Caco-2 (cell line): ENCODE results near the gene PTGIS. TPM values are rescaled to one million over a fixed set of nuclear protein-coding genes. Genes with fewer than 3 reads are reported as not detected.

ENCODE experiments used
- BruUV-seq: library from RNA; stranded (reverse); fragments of 400-500 nt; replicated peaks from 2 replicates; lab custom pipeline; 2021; lab: Mats Ljungman, UMichigan
- CTCF ChIA-PET: fragments of 300-600 bp; sonication (Branson Sonifier 250); formaldehyde crosslinking; loops from one replicate; lab custom pipeline; 2022; ENCODE audit warnings: antibody characterized with exemption; lab: Charles Lee
- POLR2A ChIA-PET: fragments of 300-600 bp; sonication (Branson Sonifier 250); formaldehyde crosslinking; loops from one replicate; lab custom pipeline; 2022; ENCODE audit warnings: antibody characterized with exemption; lab: Charles Lee
- DNase-seq, 2 experiments: peaks; one replicate each; pipeline versions ENCODE4 v3.0.0 to v3.0.0-alpha.2; 2020 to 2022
- H3K27me3 ChIP-seq: replicated peaks from 2 replicates; pipeline ENCODE4 v1.6.0; 2011; ENCODE audit warnings: low read length; ENCODE audit not compliant: control insufficient read depth, insufficient read depth
- H3K36me3 ChIP-seq: 2 replicates; pipeline ENCODE4 v1.5.1; 2011; ENCODE audit warnings: low read length; ENCODE audit not compliant: control insufficient read depth, insufficient read depth
- H3K4me1 ChIP-seq: fragments of 250-450 bp; sonication (Bioruptor Pico); 2 replicates; pipeline ENCODE4 v1.5.1; 2020; ENCODE audit warnings: mild to moderate bottlenecking
- H3K4me3 ChIP-seq: 2 replicates; pipeline ENCODE4 v1.5.1; 2011; ENCODE audit warnings: low read depth, mild to moderate bottlenecking, control low read depth, low read length
- H3K9me3 ChIP-seq: fragments of 250-450 bp; sonication (Bioruptor Pico); 2 replicates; pipeline ENCODE4 v1.5.1; 2020; ENCODE audit warnings: mild to moderate bottlenecking, moderate library complexity
- H3K27ac Mint-ChIP-seq: one replicate; pipeline ENCODE4 v1.8.0; 2022; ENCODE audit warnings: mixed read lengths; ENCODE audit not compliant: unreplicated experiment
- H3K27me3 Mint-ChIP-seq: one replicate; pipeline ENCODE4 v1.8.0; 2022; ENCODE audit warnings: mixed read lengths; ENCODE audit not compliant: insufficient read depth, unreplicated experiment
- H3K36me3 Mint-ChIP-seq: one replicate; pipeline ENCODE4 v1.8.0; 2022; ENCODE audit warnings: mild to moderate bottlenecking, mixed read lengths; ENCODE audit not compliant: insufficient read depth, unreplicated experiment
- H3K4me1 Mint-ChIP-seq: one replicate; pipeline ENCODE4 v1.8.0; 2022; ENCODE audit warnings: low read depth, mixed read lengths; ENCODE audit not compliant: unreplicated experiment
- H3K4me3 Mint-ChIP-seq: one replicate; pipeline ENCODE4 v1.8.0; 2022; ENCODE audit warnings: mild to moderate bottlenecking, moderate library complexity, mixed read lengths; ENCODE audit not compliant: unreplicated experiment
- H3K9me3 Mint-ChIP-seq: one replicate; pipeline ENCODE4 v1.8.0; 2022; ENCODE audit warnings: mixed read lengths; ENCODE audit not compliant: unreplicated experiment
- intact Hi-C: fragments of 100-400 bp; cut with micrococcal nuclease; formaldehyde crosslinking; loops from one replicate; pipeline ENCODE4 v1.10.0; 2022; ENCODE audit not compliant: unreplicated experiment
- total RNA-seq: library from RNA; stranded (reverse); gene quantifications from 2 replicates; pipeline ENCODE4 v1.2.3, GENCODE V29; 2022
- TF ChIP-seq, protein P1 (sequence below), 2 experiments: fragments of 200-600 bp in 1 of 2; IDR thresholded peaks; 1 replicate in 1 of 2; 2 replicates in 1 of 2; pipeline versions ENCODE4 v1.5.1 to v1.8.0; 2011 to 2022; ENCODE audit warnings: antibody characterized with exemption in 1 of 2, control low read depth in 1 of 2, inconsistent platforms in 1 of 2, low read depth in 1 of 2, low read length in 1 of 2, mild to moderate bottlenecking in 1 of 2, moderate library complexity in 1 of 2; ENCODE audit not compliant: insufficient read depth in 1 of 2, severe bottlenecking in 1 of 2, unreplicated experiment in 1 of 2

The PTGIS gene
- total RNA-seq, 1 experiment from 2014 or later, result 2.7 TPM

GRCh38 chr20:49489688-49490087 is 78.2 kb downstream of the PTGIS start:
- H3K27me3 Mint-ChIP-seq, result peaks cover 26% of the 10 kb centered on the region
- no peaks in the 10 kb centered on the region for H3K9me3 Mint-ChIP-seq
- Histone ChIP-seq H3K36me3 (no peaks in the 10 kb centered on the region), H3K9me3 (no peaks in the 10 kb centered on the region), H3K4me1 (no peaks in the 10 kb centered on the region), H3K4me3 (no peak overlapping the region), H3K27me3 (no peaks in the 10 kb centered on the region; the same call in none of the 2 replicates)
- no peak overlapping the region for H3K27ac Mint-ChIP-seq
- intact Hi-C loops, result no loop called here
- no peak for DNase-seq
- ChIA-PET POLR2A (no interaction called here), CTCF (interaction anchor here (0.6 kb wide), 1 partner anchor 31 kb away, joined by 4 read pairs; no protein-coding TSS in a partner anchor)
- no peaks in the 10 kb centered on the region for H3K36me3 Mint-ChIP-seq
- no TSS peak for BruUV-seq
- H3K4me1 Mint-ChIP-seq, result peaks cover under 1% of the 10 kb centered on the region
- TF ChIP-seq, protein P1, sequence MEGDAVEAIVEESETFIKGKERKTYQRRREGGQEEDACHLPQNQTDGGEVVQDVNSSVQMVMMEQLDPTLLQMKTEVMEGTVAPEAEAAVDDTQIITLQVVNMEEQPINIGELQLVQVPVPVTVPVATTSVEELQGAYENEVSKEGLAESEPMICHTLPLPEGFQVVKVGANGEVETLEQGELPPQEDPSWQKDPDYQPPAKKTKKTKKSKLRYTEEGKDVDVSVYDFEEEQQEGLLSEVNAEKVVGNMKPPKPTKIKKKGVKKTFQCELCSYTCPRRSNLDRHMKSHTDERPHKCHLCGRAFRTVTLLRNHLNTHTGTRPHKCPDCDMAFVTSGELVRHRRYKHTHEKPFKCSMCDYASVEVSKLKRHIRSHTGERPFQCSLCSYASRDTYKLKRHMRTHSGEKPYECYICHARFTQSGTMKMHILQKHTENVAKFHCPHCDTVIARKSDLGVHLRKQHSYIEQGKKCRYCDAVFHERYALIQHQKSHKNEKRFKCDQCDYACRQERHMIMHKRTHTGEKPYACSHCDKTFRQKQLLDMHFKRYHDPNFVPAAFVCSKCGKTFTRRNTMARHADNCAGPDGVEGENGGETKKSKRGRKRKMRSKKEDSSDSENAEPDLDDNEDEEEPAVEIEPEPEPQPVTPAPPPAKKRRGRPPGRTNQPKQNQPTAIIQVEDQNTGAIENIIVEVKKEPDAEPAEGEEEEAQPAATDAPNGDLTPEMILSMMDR (IDR thresholded peaks at IDR 0.05; ENCODE audit: insufficient read depth in 1 of 2, low read depth in 1 of 2, low read length in 1 of 2, severe bottlenecking in 1 of 2, unreplicated experiment in 1 of 2), result no peak
- H3K4me3 Mint-ChIP-seq, result no peak overlapping the region

DNA sequence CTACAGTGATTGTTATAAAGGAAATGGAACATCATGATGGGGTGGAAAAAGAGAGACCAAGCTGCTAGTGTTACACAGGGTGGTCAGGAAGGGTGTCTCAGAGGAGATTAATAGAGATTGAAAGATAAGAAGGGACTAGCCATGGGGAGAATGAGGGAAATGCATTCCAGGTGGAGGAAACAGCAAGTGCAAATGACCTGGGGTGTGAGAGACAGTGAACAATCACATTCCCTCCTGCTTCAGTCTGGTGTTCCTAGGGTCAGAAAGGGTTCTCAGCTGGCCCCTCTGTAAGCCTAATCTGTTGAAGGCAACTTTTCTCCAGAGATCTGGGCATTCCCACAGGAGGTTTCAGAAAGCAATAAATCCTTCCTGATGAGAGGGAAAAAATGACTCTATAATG is 81.9 kb downstream of the PTGIS start:
- no peaks in the 10 kb centered on the region for H3K36me3 Mint-ChIP-seq
- peaks cover 4% of the 10 kb centered on the region; the same call in 1 of the 2 replicates for H3K4me1 ChIP-seq
- intact Hi-C loops, result no loop called here
- no TSS peak for BruUV-seq
- no peaks in the 10 kb centered on the region for H3K9me3 ChIP-seq
- peaks cover 37% of the 10 kb centered on the region for H3K27me3 Mint-ChIP-seq
- H3K9me3 Mint-ChIP-seq, result no peaks in the 10 kb centered on the region
- ChIA-PET CTCF (no interaction called here), POLR2A (no interaction called here)
- no peak overlapping the region for H3K27ac Mint-ChIP-seq
- no peak overlapping the region for H3K4me3 Mint-ChIP-seq
- peaks cover 7% of the 10 kb centered on the region for H3K4me1 Mint-ChIP-seq
- H3K36me3 ChIP-seq, result no peaks in the 10 kb centered on the region
- DNase-seq, result no peak
- H3K4me3 ChIP-seq, result no peak overlapping the region
- TF ChIP-seq, protein P1 (IDR thresholded peaks at IDR 0.05; ENCODE audit: insufficient read depth in 1 of 2, low read depth in 1 of 2, low read length in 1 of 2, severe bottlenecking in 1 of 2, unreplicated experiment in 1 of 2), result no peak
- H3K27me3 ChIP-seq, result peaks cover 2% of the 10 kb centered on the region

DNA sequence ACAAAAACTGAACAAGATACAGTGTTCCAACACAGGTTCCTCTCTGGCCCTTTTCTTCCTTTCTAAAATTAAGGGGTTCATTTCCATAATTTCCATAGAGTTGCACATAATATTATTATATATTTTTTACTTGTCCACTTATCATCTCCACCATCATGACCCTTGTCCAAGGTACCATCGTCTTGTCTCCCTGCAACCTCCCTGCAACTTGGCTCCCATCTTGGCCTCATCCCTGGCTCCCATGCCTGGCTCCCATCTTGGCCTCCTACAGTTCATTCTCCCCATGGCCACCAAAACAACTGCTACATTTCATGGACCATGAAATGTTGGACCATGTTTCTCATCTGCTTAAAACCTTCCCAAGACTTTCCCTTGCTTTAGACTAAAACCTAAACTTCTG is 82.4 kb downstream of the PTGIS start:
- no peaks in the 10 kb centered on the region for H3K36me3 ChIP-seq
- H3K36me3 Mint-ChIP-seq, result no peaks in the 10 kb centered on the region
- no peaks in the 10 kb centered on the region for H3K9me3 Mint-ChIP-seq
- intact Hi-C loops, result loop anchor here (2.0 kb wide), 2 partner anchors 23 to 45 kb away; no protein-coding TSS in a partner anchor
- H3K27me3 Mint-ChIP-seq, result peaks cover 39% of the 10 kb centered on the region
- peaks cover 2% of the 10 kb centered on the region for H3K27me3 ChIP-seq
- peak overlapping the region; percentile 17 for H3K4me3 Mint-ChIP-seq
- no TSS peak for BruUV-seq
- ChIA-PET CTCF (interaction anchor here (1.1 to 2.7 kb wide), 4 partner anchors 10 to 129 kb away, joined by 3 to 56 read pairs (median 10); no protein-coding TSS in a partner anchor), POLR2A (no interaction called here)
- no peak overlapping the region for H3K27ac Mint-ChIP-seq
- H3K4me1 Mint-ChIP-seq, result peaks cover 7% of the 10 kb centered on the region
- no peak overlapping the region for H3K4me3 ChIP-seq
- H3K4me1 ChIP-seq, result peaks cover 4% of the 10 kb centered on the region; the same call in 1 of the 2 replicates
- DNase-seq, result no peak
- TF ChIP-seq, protein P1 (IDR thresholded peaks at IDR 0.05; ENCODE audit: insufficient read depth in 1 of 2, low read depth in 1 of 2, low read length in 1 of 2, severe bottlenecking in 1 of 2, unreplicated experiment in 1 of 2), result no peak
- H3K9me3 ChIP-seq, result no peaks in the 10 kb centered on the region
